ENCODE data around the gene CHST11.

DNA sequence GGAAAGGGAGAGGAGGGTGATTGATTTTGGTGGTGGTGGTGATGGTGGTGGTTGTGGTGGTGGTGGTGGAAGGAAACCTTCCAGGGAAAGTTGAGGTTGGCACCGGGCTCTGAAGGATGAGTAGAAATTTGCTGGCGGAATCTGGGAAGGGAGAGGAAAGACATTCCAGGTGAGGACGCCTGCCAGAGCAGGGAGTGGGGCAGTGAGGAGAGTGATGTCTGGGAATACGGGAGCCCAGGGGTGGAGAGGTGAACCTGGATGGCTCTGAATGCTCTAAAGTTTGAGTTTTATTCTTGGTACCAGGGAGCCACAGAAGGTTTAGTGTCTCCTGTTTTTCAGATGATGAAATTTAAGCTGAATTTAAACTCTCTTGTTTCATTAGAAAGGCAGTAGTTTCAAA, 16.0 kb downstream of the CHST11 start:
- TF ChIP-seq EP300 (IDR thresholded peaks at IDR 0.05) (no peak), POLR2A (IDR thresholded peaks at IDR 0.05) (no peak)
- TF ChIP-seq, protein P1, sequence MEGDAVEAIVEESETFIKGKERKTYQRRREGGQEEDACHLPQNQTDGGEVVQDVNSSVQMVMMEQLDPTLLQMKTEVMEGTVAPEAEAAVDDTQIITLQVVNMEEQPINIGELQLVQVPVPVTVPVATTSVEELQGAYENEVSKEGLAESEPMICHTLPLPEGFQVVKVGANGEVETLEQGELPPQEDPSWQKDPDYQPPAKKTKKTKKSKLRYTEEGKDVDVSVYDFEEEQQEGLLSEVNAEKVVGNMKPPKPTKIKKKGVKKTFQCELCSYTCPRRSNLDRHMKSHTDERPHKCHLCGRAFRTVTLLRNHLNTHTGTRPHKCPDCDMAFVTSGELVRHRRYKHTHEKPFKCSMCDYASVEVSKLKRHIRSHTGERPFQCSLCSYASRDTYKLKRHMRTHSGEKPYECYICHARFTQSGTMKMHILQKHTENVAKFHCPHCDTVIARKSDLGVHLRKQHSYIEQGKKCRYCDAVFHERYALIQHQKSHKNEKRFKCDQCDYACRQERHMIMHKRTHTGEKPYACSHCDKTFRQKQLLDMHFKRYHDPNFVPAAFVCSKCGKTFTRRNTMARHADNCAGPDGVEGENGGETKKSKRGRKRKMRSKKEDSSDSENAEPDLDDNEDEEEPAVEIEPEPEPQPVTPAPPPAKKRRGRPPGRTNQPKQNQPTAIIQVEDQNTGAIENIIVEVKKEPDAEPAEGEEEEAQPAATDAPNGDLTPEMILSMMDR (IDR thresholded peaks at IDR 0.05) = no peak

Data from ovary (tissue), 3 donors.